ENCODE measurements around the gene DET1.
"Not testable (repeated sequence)": the region's sequence is repeated elsewhere in the genome, so short reads cannot be mapped to it uniquely, and the experiment has no call there.

DET1 gene

GRCh38 chr15:88543065-88543776, 3.3 kb downstream of the DET1 start:
- TF ChIP-seq CTCF (conservative IDR thresholded peaks at IDR 0.05), result no peak
- H3K27ac ChIP-seq, result no peak overlapping the region

GRCh38 chr15:88542342-88542733, 4.1 kb downstream of the DET1 start:
- H3K27ac ChIP-seq, result no peak overlapping the region
- no peak for TF ChIP-seq CTCF (conservative IDR thresholded peaks at IDR 0.05)

- TF ChIP-seq CTCF (conservative IDR thresholded peaks at IDR 0.05), result no peak
These were observed 4.7 kb downstream of the DET1 start for GRCh38 chr15:88541709-88542341.

GRCh38 chr15:88541111-88541510, 5.4 kb downstream of the DET1 start:
- not testable (repeated sequence) for H3K27ac ChIP-seq

More at GRCh38 chr15:88541709-88542341, 4.7 kb downstream of the DET1 start:
- no peak overlapping the region for H3K27ac ChIP-seq

- not testable (repeated sequence) for H3K27ac ChIP-seq
These were observed 6.1 kb downstream of the DET1 start for GRCh38 chr15:88540350-88540749.

- no peak for TF ChIP-seq CTCF (conservative IDR thresholded peaks at IDR 0.05)
- H3K27ac ChIP-seq, result no peak overlapping the region
These were observed 7.0 kb downstream of the DET1 start for GRCh38 chr15:88539441-88539840.

GRCh38 chr15:88538972-88539371, 7.5 kb downstream of the DET1 start:
- TF ChIP-seq CTCF (conservative IDR thresholded peaks at IDR 0.05), result no peak

GRCh38 chr15:88537591-88538317, 8.7 kb downstream of the DET1 start:
- TF ChIP-seq CTCF (conservative IDR thresholded peaks at IDR 0.05), result no peak
- no peak overlapping the region for H3K27ac ChIP-seq

More at GRCh38 chr15:88538972-88539371, 7.5 kb downstream of the DET1 start:
- H3K27ac ChIP-seq, result no peak overlapping the region
